Endothelial cell of umbilical vein (primary cell): Measurements from ENCODE around the gene TMEM186. TPM values are rescaled to one million over a fixed set of nuclear protein-coding genes. Genes with fewer than 3 reads are reported as not detected.
"Not testable (repeated sequence)": the region's sequence is repeated elsewhere in the genome, so short reads cannot be mapped to it uniquely, and the experiment has no call there.

ENCODE experiments used
- BruUV-seq: library from RNA; stranded (reverse); fragments of 400-500 nt; replicated peaks from 2 replicates; lab custom pipeline; 2021; lab: Mats Ljungman, UMichigan
- CTCF ChIA-PET: fragments of 300-600, 350-600 bp; sonication (Branson Sonifier 250); formaldehyde crosslinking; loops from one replicate; lab custom pipeline; 2021; ENCODE audit warnings: antibody characterized with exemption, inconsistent platforms; lab: Charles Lee
- POLR2A ChIA-PET: fragments of 300-600, 350-600 bp; sonication (Branson Sonifier 250); formaldehyde crosslinking; loops from one replicate; lab custom pipeline; 2021; ENCODE audit warnings: antibody characterized with exemption, inconsistent platforms; lab: Charles Lee
- DNase-seq: peaks from one replicate; pipeline ENCODE4 v3.0.0-alpha.2; 2011; ENCODE audit warnings: low read depth, low spot score
- FAIRE-seq: peaks from 2 replicates; lab custom pipeline; 2011; peaks lifted over from hg19 to GRCh38; lab: Jason Lieb, UNC
- H2AFZ ChIP-seq: 2 replicates; pipeline ENCODE4 v1.6.0; 2012; ENCODE audit warnings: low read depth, low read length, control low read depth, inconsistent platforms
- H3K27ac ChIP-seq: 2 replicates; pipeline ENCODE4 v1.5.1; 2011; ENCODE audit warnings: low read depth, mild to moderate bottlenecking, control low read depth, low read length, moderate library complexity; ENCODE audit not compliant: insufficient read depth
- H3K27me3 ChIP-seq, 2 experiments: 2 replicates each; pipeline versions ENCODE4 v1.6.0 to v1.6.1; 2011; ENCODE audit warnings: low read length in 2 of 2, mixed read lengths in 1 of 2; ENCODE audit not compliant: control insufficient read depth in 2 of 2, insufficient read depth in 2 of 2
- H3K36me3 ChIP-seq, 2 experiments: 2 replicates in 1 of 2; 3 replicates in 1 of 2; pipeline ENCODE4 v1.5.1; 2011; ENCODE audit warnings: low read length in 2 of 2, mild to moderate bottlenecking in 1 of 2, moderate library complexity in 1 of 2; ENCODE audit not compliant: control insufficient read depth in 2 of 2, insufficient read depth in 2 of 2; ENCODE audit errors: extremely low read depth in 1 of 2
- H3K4me1 ChIP-seq: 3 replicates; pipeline ENCODE4 v1.5.1; 2011; ENCODE audit warnings: mild to moderate bottlenecking, low read length; ENCODE audit not compliant: control insufficient read depth, insufficient read depth; ENCODE audit errors: extremely low read depth
- H3K4me2 ChIP-seq: 2 replicates; pipeline ENCODE4 v1.6.1; 2011; ENCODE audit warnings: low read length, control low read depth, mixed read lengths; ENCODE audit not compliant: insufficient read depth
- H3K4me3 ChIP-seq, 3 experiments: fragments of 200-600 bp in 1 of 3; sonication (generic), shearing (Covaris generic) in 1 of 3; replicated peaks in 1 of 3; 2 replicates each; pipeline ENCODE4 v1.5.1; 2011 to 2016; ENCODE audit warnings: control low read depth in 3 of 3, low read length in 3 of 3, mild to moderate bottlenecking in 2 of 3, inconsistent platforms in 1 of 3, low read depth in 1 of 3, moderate library complexity in 1 of 3; ENCODE audit not compliant: insufficient read depth in 1 of 3
- H3K79me2 ChIP-seq: 2 replicates; pipeline ENCODE4 v1.6.0; 2012; ENCODE audit warnings: low read length, inconsistent platforms; ENCODE audit not compliant: control insufficient read depth, insufficient read depth
- H3K9ac ChIP-seq: replicated peaks from 2 replicates; pipeline ENCODE3; 2011; ENCODE audit warnings: low read length, control low read depth; ENCODE audit not compliant: insufficient read depth; ENCODE audit errors: extremely low read depth
- H3K9me1 ChIP-seq: replicated peaks from 3 replicates; pipeline ENCODE4 v1.6.0; 2011; ENCODE audit warnings: mild to moderate bottlenecking, low read length; ENCODE audit not compliant: control insufficient read depth, insufficient read depth; ENCODE audit errors: extremely low read depth
- H3K9me3 ChIP-seq: replicated peaks from 2 replicates; pipeline ENCODE4 v1.5.1; 2012; ENCODE audit warnings: low read length, inconsistent platforms; ENCODE audit not compliant: control insufficient read depth, insufficient read depth
- H4K20me1 ChIP-seq: replicated peaks from 2 replicates; pipeline ENCODE3; 2011; ENCODE audit warnings: mild to moderate bottlenecking, low read length; ENCODE audit not compliant: control insufficient read depth, insufficient read depth; ENCODE audit errors: extremely low read depth
- CTCF ChIP-seq, 2 donors: IDR thresholded peaks; 1 replicate in 1 of 2; 2 replicates in 1 of 2; pipeline ENCODE4 v1.5.1; 2011; ENCODE audit warnings: low read length in 2 of 2, mild to moderate bottlenecking in 2 of 2, moderate library complexity in 2 of 2, control low read depth in 1 of 2, inconsistent platforms in 1 of 2, low read depth in 1 of 2; ENCODE audit not compliant: insufficient read depth in 1 of 2; ENCODE audit errors: extremely low read depth in 1 of 2
- EZH2 ChIP-seq: IDR thresholded peaks from 2 replicates; pipeline ENCODE4 v1.6.1; 2012; ENCODE audit warnings: borderline replicate concordance, low read depth, mild to moderate bottlenecking, moderate library complexity, low read length, inconsistent platforms; ENCODE audit not compliant: severe bottlenecking
- FOS ChIP-seq: IDR thresholded peaks from 2 replicates; pipeline ENCODE4 v1.6.1; 2011; ENCODE audit warnings: mild to moderate bottlenecking, low read length, moderate library complexity, borderline replicate concordance; ENCODE audit not compliant: insufficient read depth
- GATA2 ChIP-seq: IDR thresholded peaks from 2 replicates; pipeline ENCODE4 v1.7.0; 2011; ENCODE audit warnings: low read depth, mild to moderate bottlenecking, moderate library complexity, mixed read lengths, low read length; ENCODE audit not compliant: insufficient read length, insufficient read depth
- JUN ChIP-seq: IDR thresholded peaks from 2 replicates; pipeline ENCODE4 v1.6.1; 2011; ENCODE audit warnings: borderline replicate concordance, low read depth; ENCODE audit not compliant: insufficient read length, insufficient read depth
- MYC ChIP-seq: IDR thresholded peaks from one replicate; pipeline ENCODE4 v1.6.1; 2011; ENCODE audit warnings: mild to moderate bottlenecking, low read depth, low read length
- POLR2A ChIP-seq: IDR thresholded peaks from 2 replicates; pipeline ENCODE4 v1.6.1; 2012; ENCODE audit warnings: low read depth, mild to moderate bottlenecking, control low read depth, low read length
- POLR2AphosphoS5 ChIP-seq: IDR thresholded peaks from 2 replicates; pipeline ENCODE4 v1.6.1; 2012; ENCODE audit warnings: low read depth, mild to moderate bottlenecking, control low read depth, low read length, moderate library complexity; ENCODE audit not compliant: insufficient read depth
- dilution Hi-C: fragments of 300-500 bp; cut with MboI; formaldehyde crosslinking; loops from one replicate; pipeline ENCODE4 v1.15.0; 2019; ENCODE audit warnings: low sequenced_read_pairs; ENCODE audit not compliant: extremely low pct_ligation_motif_present
- intact Hi-C: fragments of 100-400 bp; cut with micrococcal nuclease; formaldehyde crosslinking; loops from one replicate; pipeline ENCODE4 v1.10.0; 2022
- polyA plus RNA-seq, 4 experiments: library from polyadenylated mRNA; depleted of rRNA in 3 of 4; stranded (reverse) in 3 of 4; unstranded in 1 of 4; fragments of >200 nt; gene quantifications; 2 replicates each; pipeline versions ENCODE4 v1.2.1 to v1.2.3, GENCODE V29; 2011 to 2012; ENCODE audit warnings: missing spikeins in 1 of 4
- total RNA-seq: library from RNA; stranded (reverse); gene quantifications from 2 replicates; pipeline ENCODE4 v1.2.3, GENCODE V29; 2021
- TF ChIP-seq, protein P1 (sequence below): IDR thresholded peaks from 2 replicates; pipeline ENCODE4 v1.6.1; 2011; ENCODE audit not compliant: insufficient read depth, insufficient read length

The TMEM186 gene
- total and polyA plus RNA-seq, 2 donors (not counting 3 experiments of a cell fraction or from before 2014, with no cell fraction given) = 8.0 to 9.6 TPM

DNA sequence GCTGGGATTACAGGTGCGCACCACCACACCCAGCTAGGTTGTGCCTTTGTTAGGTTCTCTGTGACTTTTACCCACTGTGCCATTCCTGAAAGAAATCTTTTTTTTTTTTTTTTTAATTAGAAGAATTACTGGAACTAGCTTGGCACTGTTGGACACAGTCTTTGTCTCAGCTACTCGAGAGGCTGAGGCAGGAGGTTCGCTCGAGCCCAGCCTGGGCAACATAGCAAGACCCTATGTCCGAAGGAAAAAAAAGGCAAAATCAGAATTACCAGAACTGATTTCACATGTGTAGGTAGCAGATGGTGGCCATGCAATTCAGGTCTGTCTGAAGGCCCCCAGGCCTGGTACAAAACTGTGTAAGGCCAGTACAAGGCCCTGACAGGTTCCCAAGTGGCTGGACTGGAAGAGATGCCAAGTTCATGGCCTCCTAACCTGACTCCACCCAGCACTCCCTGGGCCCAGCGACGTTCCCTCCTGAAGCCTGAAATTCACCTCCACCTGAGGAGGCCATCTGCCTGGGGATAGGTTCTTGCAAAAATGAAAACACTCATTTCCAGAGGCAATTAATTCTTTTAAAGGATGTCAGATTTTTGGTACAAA is 48.4 kb upstream of the TMEM186 start:
- Histone ChIP-seq H4K20me1 (no peaks in the 10 kb centered on the region), H3K9ac (no peak overlapping the region), H3K9me3 (no peaks in the 10 kb centered on the region), H3K9me1 (no peaks in the 10 kb centered on the region), H3K4me3 (no peak overlapping the region), H3K27ac (no peak overlapping the region), H2AFZ (no peak overlapping the region), H3K79me2 (peaks cover 9% of the 10 kb centered on the region), H3K4me1 (peaks cover 23% of the 10 kb centered on the region), H3K36me3 (peaks cover 2 to 19% of the 10 kb centered on the region in 2 experiments), H3K4me2 (no peak overlapping the region), H3K27me3 (no peaks in the 10 kb centered on the region)
- TF ChIP-seq POLR2A = no peak
- no peak for TF ChIP-seq EZH2
- no peak for TF ChIP-seq POLR2AphosphoS5
- TF ChIP-seq JUN = no peak
- no peak for TF ChIP-seq MYC
- no peak for TF ChIP-seq GATA2
- TF ChIP-seq FOS = no peak
- TF ChIP-seq, protein P1, sequence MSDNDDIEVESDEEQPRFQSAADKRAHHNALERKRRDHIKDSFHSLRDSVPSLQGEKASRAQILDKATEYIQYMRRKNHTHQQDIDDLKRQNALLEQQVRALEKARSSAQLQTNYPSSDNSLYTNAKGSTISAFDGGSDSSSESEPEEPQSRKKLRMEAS = no peak
- no peak for TF ChIP-seq CTCF (IDR thresholded peaks at IDR 0.05; ENCODE audit: extremely low read depth in 1 of 2, insufficient read depth in 1 of 2, low read depth in 1 of 2, low read length in 2 of 2)
- no peak for DNase-seq
- dilution Hi-C loops = no loop called here
- no TSS peak for BruUV-seq
- ChIA-PET POLR2A (no interaction called here), CTCF (no interaction called here)
- no peak for FAIRE-seq
- intact Hi-C loops = no loop called here

DNA sequence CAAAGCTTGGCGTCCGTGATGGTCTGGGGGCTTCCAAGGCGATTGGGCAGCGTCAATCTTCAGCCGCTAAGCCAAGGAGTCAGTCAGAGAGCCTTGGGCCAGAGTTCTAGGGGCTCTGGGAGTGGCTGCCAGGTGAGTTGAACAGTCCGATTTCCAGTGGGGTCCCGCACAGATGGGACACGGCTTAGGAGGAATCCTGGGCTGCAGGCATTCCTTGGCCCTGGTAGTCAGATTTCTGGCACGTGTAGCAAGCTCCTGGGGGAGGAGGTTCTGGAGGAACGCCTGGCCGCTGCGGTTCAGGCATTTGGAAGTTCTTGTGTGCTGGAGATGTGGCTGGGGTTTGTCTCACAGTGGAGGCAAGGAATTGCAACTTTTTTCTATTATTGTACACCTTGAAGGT is 45.9 kb upstream of the TMEM186 start:
- H3K9me3 ChIP-seq, H3K4me3 ChIP-seq, H3K27me3 ChIP-seq, dilution Hi-C loops, H3K27ac ChIP-seq, H3K4me1 ChIP-seq, H4K20me1 ChIP-seq, H3K9me1 ChIP-seq, DNase-seq, BruUV-seq, POLR2A ChIA-PET, H3K36me3 ChIP-seq, H2AFZ ChIP-seq, H3K4me2 ChIP-seq, intact Hi-C loops, H3K9ac ChIP-seq, CTCF ChIA-PET, FAIRE-seq: not testable (repeated sequence)
- peaks cover 13% of the 10 kb centered on the region for H3K79me2 ChIP-seq

- H3K27me3 ChIP-seq, POLR2A ChIA-PET, H3K27ac ChIP-seq, H3K4me1 ChIP-seq, dilution Hi-C loops, H3K4me2 ChIP-seq, intact Hi-C loops, H2AFZ ChIP-seq, CTCF ChIA-PET, DNase-seq, H3K9me1 ChIP-seq, BruUV-seq, H3K9me3 ChIP-seq, H3K9ac ChIP-seq, H4K20me1 ChIP-seq, H3K36me3 ChIP-seq, FAIRE-seq, H3K4me3 ChIP-seq: not testable (repeated sequence)
- peaks cover 16% of the 10 kb centered on the region for H3K79me2 ChIP-seq
These were observed 44.6 kb upstream of the TMEM186 start for GRCh38 chr16:8842016-8842415.
